Astrocyte of the cerebellum (primary cell): Measurements from ENCODE around the gene SLCO1B3.

Experiments used
- DNase-seq: peaks from one replicate; pipeline ENCODE4 v3.0.0-alpha.2; 2011; ENCODE audit warnings: low read depth
- H3K4me3 ChIP-seq: 2 replicates; pipeline ENCODE4 v1.5.1; 2011; ENCODE audit warnings: mild to moderate bottlenecking, low read depth, low read length, moderate library complexity
- in situ Hi-C: cut with HindIII; loops from 2 replicates; pipeline ENCODE4 v1.10.0; 2017; ENCODE audit warnings: low sequenced_read_pairs
- TF ChIP-seq, protein P1 (sequence below): IDR thresholded peaks from 2 replicates; pipeline ENCODE4 v1.5.1; 2012; ENCODE audit warnings: low read length, low read depth, moderate library complexity, mild to moderate bottlenecking; ENCODE audit errors: missing control alignments

SLCO1B3 gene

DNA sequence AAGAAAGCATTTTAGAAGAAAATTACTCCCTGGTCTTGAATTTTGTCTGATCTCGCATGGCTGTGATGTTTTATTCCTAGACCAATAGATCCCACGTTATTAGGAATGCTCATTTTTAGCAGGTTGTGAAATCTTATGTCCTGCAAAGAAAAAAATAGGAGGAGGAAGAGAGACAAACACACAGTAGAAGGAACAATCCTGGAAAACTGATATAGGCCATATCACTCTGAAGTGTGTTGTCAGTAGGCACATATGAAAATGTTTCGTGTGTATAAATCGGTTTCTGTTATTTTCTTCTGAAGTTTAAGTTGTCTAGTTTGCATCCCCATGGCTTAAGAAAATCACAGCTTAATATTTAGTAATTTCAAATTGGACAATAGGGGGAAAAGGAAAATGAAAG, 12.4 kb downstream of the SLCO1B3 start:
- in situ Hi-C loops, result no loop called here
- DNase-seq, result no peak
- TF ChIP-seq, protein P1, sequence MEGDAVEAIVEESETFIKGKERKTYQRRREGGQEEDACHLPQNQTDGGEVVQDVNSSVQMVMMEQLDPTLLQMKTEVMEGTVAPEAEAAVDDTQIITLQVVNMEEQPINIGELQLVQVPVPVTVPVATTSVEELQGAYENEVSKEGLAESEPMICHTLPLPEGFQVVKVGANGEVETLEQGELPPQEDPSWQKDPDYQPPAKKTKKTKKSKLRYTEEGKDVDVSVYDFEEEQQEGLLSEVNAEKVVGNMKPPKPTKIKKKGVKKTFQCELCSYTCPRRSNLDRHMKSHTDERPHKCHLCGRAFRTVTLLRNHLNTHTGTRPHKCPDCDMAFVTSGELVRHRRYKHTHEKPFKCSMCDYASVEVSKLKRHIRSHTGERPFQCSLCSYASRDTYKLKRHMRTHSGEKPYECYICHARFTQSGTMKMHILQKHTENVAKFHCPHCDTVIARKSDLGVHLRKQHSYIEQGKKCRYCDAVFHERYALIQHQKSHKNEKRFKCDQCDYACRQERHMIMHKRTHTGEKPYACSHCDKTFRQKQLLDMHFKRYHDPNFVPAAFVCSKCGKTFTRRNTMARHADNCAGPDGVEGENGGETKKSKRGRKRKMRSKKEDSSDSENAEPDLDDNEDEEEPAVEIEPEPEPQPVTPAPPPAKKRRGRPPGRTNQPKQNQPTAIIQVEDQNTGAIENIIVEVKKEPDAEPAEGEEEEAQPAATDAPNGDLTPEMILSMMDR, result no peak
- H3K4me3 ChIP-seq, result no peak overlapping the region

DNA sequence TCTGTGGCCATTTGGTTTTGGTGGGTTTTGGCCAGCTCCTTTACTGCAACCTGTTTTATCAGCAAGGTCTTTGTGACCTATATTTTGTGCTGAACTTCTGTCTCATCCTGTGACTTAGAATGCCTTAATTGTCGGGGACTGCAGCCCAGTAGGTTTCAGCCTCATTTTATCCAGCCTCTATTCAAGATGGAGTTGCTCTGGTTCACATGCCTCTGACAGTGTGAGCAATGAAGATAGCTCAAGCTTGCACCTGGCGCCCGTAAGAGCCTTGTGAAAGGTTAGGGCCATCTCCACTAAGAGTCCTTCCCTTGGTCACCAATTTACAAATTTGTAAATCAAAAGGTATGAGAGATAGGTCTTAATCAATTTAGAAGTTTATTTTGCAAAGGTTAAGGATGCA, 19.4 kb downstream of the SLCO1B3 start:
- no peak for DNase-seq
- in situ Hi-C loops, result no loop called here
- TF ChIP-seq, protein P1, result no peak
- H3K4me3 ChIP-seq, result no peak overlapping the region

DNA sequence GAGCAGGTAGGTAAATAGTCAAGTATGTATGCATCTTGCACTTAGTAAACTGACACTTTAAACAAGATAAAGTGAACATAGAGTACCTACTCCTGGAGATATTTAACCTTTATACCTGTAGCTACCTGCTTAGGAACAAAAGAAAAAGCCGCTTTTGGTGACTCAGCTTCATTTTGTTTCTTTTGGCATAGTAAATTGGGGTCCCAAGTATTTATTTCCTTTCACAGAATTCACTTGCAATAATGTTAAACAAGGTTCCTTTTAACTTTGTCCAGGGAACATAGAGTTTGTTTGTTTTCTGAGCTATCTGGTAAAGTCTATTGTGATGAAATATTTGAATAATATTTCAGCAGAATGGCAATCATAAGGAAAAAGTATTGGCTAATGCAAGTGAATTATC, 20.0 kb downstream of the SLCO1B3 start:
- no peak overlapping the region for H3K4me3 ChIP-seq
- no peak for DNase-seq
- TF ChIP-seq, protein P1, result no peak
- in situ Hi-C loops, result no loop called here

- TF ChIP-seq, protein P1, result no peak
- in situ Hi-C loops, result no loop called here
- no peak for DNase-seq
- H3K4me3 ChIP-seq, result no peak overlapping the region
Observed at GRCh38 chr12:20832911-20833310, 22.4 kb downstream of the SLCO1B3 start.

DNA sequence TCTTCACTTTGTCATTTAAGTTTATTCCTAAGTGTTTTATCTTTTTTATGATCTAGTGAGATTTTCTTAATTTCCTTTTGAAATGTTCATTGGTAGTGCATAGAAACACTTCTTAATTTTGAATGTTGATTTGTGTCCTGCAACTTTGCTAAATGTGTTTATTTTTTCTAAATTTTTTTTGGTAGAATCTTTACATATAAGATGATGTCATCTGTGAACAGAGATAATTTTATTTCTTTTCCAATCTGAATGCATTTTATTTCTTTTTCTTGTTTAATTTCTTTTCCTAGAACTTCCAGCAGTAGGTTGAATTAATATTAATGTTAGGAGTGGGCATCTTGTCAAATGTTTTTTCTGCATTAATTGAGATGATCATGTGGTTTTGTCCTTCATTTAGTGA, 42.1 kb downstream of the SLCO1B3 start:
- no peak for DNase-seq
- TF ChIP-seq, protein P1, result no peak
- no peak overlapping the region for H3K4me3 ChIP-seq
- in situ Hi-C loops, result no loop called here

DNA sequence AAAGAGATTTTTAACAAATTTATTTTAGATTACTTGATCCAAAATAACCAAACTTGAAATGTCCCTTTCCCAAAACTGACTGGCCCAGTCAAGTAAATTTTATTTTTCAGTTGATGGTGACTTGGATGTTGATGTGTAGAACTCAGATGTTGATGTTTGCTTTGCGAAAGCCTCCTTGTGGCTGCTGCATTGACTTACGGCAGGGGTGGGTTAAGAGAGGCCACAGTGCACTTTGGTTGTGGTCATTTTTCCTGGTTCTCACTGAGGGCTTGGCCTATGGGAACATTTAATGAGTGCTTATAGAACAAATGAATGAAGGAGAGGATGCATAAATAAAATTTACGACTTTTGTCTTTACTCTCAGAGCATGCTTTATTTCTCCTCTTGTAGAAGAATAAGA, 52.6 kb downstream of the SLCO1B3 start:
- TF ChIP-seq, protein P1, result no peak
- in situ Hi-C loops, result no loop called here
- H3K4me3 ChIP-seq, result no peak overlapping the region
- DNase-seq, result no peak

GRCh38 chr12:20865873-20866272, 55.4 kb downstream of the SLCO1B3 start:
- DNase-seq, result no peak
- in situ Hi-C loops, result no loop called here
- TF ChIP-seq, protein P1, result no peak
- no peak overlapping the region for H3K4me3 ChIP-seq
